NOMO-1 treated with DMSO at 0.1 percent for 48 hours (cell line): ENCODE data around the gene ZNF385D.
A peak's percentile ranks its signal among the peaks of the same experiment; 100 is the strongest.
"Not testable (repeated sequence)": the region's sequence is repeated elsewhere in the genome, so short reads cannot be mapped to it uniquely, and the experiment has no call there.

Experiments
- DNase-seq: peaks from one replicate; lab custom pipeline; 2025; ENCODE audit not compliant: unreplicated experiment; lab: John Stamatoyannopoulos, UW

Gene ZNF385D

DNA sequence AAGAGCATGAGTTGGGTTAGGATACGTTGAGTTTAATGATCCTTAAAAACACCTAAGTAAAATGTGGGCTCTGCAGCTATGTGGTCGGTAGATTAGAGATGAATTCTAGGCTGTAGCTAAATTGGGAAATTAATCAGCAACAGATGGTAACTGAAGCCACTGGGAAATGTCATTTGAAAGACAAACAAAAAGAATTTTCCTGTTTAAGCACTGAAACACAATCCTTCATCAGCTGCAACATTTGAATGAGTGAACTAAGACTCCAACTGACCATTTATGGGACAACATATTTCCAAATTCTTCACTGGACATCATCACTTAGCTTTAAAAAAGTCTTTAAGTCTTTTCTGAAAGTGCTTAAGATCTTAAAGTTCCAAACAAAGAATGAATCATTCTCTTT is 226.9 kb downstream of the ZNF385D start:
- no peak for DNase-seq

DNA sequence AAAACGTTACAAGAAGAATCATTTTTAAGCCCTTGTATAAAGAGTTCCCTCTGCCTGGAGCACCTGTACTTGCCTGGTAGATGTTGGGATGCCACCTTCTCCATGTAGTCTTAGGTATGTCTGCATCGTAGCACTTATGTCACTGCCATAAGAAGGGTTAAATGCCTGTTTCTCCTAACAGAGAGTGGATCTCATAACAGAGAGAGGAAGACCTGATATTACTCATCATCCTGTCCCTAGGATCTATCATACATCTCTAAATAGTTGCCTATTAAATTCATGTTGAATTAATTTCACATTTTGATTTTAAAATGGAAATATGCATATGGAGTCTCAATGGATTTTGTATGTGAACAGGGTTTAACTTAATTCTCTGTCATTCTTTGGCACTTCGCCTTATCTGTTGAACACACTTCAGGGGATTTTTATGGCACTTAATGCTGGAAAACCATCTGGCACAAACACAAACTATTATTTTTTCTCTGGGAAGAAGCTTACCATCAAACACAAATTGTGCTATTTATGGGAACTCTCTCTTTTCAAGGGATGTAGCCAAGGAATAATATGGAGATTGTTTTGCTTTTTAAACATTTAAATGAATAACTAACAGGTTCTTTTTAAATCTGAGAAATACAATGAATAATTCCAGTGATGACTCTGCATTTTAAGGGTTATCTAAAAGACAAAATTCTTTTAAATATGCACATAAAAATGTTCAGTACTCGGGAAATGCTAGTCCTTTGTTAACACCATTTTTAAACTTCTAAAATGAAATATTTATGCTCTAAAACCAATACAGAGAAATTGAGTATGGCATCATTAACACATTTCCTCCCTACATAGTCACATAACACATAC is 230.7 kb downstream of the ZNF385D start:
- DNase-seq: no peak

GRCh38 chr3:21517184-21517583 is 233.8 kb downstream of the ZNF385D start:
- DNase-seq: no peak

- DNase-seq: no peak
Observed at GRCh38 chr3:21515417-21515816, 235.6 kb downstream of the ZNF385D start.

DNA sequence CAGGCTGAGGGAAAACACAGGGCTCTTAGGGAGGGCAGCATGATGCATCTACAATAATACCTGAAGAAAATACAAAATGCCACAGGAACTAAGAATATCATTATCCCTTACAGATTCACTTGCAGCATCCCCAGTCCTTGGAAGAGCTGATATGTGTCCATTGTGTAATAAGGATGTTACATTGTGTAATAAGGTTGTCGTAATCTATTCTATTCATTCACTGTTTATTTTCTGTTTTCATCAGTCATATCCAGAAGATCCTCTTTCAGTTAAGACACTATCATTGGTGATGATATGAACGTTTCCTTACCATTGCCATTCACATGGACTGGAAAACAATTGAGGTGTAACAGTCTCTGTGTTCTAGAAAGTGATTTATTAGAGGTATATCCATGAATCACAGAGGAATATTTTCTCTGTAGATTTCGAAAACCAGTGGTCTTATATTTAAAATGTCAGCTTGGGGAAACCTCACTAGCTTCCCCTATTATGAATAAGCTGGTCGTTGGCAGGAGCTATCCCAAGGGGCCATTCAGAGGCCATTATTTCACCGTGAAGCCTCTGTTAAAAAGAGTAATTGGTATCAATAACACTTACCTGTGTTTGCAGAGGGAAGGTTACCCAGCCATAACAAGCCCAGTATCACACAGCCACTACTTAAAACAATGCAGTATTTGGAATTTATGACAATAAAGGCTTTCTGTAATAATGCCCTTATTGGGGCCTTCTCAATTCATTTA is 241.1 kb downstream of the ZNF385D start:
- peak; percentile 62 for DNase-seq

DNA sequence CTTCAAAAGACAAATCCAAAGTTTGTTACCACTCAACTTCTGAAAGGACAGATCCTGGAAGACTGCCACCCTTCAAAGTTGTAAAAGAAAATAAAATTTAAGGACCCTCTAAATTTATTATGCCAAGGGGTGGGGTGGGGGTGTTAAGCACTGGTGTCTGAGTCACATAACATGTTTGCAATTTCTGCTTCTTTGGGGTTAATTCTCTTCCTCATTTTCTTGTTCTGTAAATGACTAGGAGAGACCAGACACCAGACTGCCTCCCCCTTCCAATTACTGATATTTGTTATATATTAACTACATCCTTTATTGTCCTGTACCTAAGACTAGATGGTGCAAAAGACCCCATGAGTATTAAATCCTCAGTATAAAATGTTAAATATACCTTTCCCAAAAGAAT is 242.8 kb downstream of the ZNF385D start:
- DNase-seq: peak; percentile 79

DNA sequence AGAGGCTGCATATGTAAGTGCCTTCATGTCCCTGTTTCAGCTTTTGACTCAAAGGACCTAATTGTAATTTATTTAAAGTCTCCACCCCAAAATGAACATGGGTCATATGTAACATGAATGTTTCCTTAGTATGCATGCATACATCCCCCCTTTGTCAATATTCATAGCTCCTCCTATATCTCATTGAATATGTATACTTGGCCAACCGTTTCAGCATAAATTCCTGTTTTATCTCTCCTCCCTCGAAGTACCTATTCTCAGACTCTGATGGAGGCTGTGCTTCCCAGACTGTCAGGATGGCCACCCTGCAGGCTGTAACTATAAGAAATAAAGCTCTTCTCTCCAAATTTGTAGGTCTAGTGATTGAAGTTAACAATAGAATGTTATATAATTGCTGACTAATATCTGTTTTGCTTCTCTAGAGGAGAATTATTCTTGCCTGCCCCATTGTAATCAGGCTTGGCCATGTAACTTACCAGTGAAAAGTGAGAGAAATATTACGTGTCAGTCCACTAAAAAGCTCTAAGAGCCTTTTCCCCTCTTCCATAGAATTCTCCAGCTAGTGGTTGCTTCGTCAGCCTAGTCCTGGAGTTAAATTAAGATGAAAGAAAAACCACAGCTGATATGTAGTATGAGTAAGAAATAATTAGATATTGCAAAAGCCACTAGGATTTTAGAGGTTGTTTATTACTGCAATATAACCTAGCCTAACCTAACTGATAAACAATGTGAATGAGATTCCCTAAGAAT is 245.1 kb downstream of the ZNF385D start:
- peak; percentile 4 for DNase-seq

DNA sequence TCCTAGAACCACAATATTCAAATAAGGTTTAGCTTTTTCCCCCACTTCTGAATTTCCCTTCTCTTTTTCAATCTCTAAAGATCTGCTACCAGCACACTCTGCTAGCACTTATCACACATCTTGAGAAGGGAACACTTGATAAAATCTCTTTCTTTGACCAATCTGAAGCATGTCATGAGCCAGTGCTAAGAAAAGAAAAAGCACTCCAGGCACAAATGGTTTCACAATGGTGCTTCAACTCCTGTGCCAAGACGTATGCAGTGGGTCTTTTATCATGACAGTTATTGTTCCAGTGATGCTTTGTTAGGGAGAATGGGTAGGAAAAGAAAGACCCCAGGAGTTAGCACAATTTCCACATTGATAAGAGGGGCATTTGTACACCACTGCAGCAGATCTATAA is 248.4 kb downstream of the ZNF385D start:
- no peak for DNase-seq

DNA sequence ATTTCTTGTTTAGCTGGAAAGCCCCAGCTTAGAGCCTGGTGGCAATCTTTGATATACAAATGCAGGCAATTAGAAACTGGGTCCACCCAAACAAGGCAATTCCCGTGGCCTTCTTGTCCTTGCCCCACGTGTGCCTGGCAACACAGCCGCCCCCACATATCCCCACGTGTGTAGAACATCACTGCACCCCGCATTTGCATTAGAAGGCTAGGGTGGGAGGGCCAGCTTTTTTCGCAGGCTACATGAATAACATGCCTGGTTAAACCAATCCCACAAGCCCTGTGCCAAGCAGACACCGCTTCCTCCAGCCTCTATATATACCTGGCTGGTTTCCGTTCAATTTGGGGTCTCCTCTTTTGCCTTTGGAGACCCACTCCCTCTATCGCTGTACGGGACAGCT is 250.2 kb downstream of the ZNF385D start:
- DNase-seq: no peak

DNA sequence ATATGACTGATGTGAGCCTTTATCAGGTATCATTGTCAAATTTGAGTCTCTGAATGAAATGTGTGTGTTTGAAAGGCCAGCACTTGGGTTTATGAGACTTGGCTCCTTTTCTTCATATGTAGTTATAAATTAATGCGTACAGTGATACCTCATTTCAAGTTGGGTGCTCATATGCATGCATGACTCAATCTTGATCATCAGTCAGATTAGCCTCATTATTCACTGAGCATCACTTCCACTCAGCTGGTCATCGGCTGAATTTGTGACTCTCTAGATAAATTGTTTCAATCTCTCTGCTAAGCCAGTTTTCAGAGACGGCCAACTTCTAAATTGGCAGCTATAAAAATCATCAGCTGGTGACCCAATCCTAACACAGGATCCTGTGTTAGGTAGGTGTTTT is 260.3 kb downstream of the ZNF385D start:
- not testable (repeated sequence) for DNase-seq

GRCh38 chr3:21487520-21487919 is 263.5 kb downstream of the ZNF385D start:
- DNase-seq: no peak

DNA sequence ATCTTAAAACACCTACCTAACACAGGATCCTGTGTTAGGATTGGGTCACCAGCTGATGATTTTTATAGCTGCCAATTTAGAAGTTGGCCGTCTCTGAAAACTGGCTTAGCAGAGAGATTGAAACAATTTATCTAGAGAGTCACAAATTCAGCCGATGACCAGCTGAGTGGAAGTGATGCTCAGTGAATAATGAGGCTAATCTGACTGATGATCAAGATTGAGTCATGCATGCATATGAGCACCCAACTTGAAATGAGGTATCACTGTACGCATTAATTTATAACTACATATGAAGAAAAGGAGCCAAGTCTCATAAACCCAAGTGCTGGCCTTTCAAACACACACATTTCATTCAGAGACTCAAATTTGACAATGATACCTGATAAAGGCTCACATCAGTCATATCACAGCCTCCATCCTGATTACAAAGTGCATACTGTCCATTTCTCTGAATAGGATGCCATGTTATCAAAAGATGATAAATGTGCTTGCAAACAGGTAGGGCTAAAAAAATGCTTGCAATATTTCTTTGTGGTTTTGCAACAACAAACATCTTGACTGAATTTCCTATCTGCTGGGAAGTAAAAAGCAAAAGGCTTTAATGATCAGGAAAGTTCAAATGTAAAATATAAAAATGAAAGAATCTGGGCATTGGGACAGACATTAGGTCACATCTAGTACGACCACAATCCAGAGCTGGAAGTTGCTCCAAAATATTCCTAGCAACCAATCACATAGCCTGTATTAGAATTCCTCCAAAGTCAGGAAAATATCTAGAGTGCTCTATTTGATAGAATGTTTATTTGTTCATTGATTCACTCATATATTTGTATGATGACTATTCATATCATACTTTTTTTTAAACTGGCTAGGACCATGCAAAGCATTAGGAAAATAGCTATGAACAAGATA is 264.7 kb downstream of the ZNF385D start:
- DNase-seq: not testable (repeated sequence)

- peak; percentile 81 for DNase-seq
Observed at GRCh38 chr3:21484828-21485144, 266.2 kb downstream of the ZNF385D start.

DNA sequence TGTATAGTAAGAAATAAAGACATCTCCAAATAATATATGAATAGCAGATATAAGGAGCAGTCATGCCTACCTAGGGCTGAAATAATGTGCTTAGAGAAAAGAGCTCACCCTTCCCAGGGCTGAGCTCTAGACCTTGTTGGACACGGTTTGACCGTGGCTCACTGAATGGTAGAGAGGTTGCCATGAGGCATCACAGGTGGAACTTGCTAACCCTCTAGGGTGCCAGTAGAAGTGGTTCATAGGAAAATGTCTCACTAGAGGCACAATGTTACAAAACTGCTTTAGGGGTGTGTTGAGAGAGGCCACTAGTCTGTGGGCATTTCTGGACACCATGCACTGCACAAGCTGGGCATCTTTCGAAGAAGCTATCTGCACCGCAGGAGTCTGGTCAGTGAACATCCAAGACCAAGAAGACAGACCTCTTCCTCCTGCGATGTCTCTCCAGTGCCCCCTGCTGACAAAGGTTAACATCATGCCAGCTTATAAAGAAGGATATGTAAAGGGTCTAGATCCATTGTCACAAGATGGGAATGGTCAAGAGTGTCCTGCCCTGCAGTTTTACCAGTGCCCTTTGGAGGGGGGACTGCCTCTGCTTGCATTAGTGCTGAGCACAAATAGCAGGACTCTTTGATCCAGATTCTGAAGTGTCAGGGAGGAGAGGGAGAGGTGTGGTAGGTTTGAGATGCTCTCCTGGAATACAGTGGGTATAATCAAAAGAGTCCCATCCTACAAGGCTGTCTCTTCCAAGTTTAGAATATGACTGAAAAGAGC is 266.8 kb downstream of the ZNF385D start:
- DNase-seq: peak; percentile 51

DNA sequence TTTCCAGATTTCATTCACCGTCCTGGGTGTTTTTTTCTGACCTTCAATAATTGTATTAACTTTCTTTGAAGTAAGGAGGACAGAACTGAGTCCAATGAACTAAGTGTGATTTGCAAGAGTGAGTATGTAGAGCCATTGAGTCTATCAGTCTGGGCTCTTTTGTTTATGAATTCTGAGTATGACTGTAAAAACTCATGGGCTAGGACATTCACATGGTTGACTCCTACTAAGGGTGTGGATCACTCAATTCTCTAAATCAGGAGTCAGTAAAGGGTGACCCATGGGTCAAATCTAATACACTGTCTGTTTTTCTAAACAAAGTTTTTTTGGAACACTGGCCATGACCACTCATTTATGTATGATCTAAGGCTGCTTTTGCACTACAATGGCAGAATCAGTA is 269.0 kb downstream of the ZNF385D start:
- DNase-seq: no peak

GRCh38 chr3:21477541-21478288 is 273.3 kb downstream of the ZNF385D start:
- DNase-seq: no peak

DNA sequence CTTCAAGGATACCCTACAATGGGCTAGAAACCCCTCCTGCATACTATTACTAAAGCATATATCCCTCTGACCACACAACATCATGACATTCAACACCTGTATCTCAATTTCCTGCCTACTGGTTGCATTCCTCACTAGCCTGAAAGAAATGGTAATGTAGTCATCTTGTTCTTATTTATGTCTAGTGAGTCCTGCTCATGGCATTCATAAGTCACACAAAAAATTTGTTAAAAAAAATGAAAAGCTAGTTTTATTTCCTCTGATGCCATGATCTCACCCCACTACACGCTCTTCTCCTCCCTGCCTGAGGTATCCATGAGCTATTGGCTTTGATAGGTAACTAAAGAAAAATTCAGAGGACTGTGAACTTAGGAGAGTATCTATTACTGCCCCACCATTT is 284.5 kb downstream of the ZNF385D start:
- DNase-seq: no peak

DNA sequence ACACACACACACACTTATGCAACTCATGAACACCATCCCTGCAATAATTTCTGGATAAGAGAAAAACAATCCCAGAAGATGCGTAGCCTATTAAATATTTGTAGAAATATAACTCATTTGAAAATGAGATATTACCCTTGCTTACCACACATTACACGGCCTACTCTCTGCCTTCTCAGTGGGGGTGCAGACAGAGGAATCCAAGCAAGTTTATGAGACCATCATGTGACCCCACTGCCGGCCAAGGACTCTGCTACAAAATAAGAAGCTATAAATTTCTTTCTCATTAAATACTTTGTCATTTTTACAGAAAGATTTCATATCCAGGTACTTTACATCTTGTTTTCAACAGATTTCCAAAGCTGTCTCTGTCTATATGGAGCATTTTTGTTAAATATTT is 286.3 kb downstream of the ZNF385D start:
- no peak for DNase-seq

- no peak for DNase-seq
Observed at GRCh38 chr3:21463319-21463718, 287.7 kb downstream of the ZNF385D start.
